Suprapubic skin (tissue), 4 donors: Measurements from ENCODE around the gene CLIC3. TPM values are rescaled to one million over a fixed set of nuclear protein-coding genes. Genes with fewer than 3 reads are reported as not detected.

Experiments used
- DNase-seq, 2 donors: peaks; one replicate each; pipeline ENCODE4 v3.0.0-alpha.2; 2019; ENCODE audit warnings: low spot score in 2 of 2
- H3K27ac ChIP-seq: fragments of 200-600 bp; sonication (generic); one replicate; pipeline ENCODE4 v1.5.1; 2019
- H3K27me3 ChIP-seq: fragments of 200-600 bp; sonication (generic); one replicate; pipeline ENCODE4 v1.5.1; 2019
- H3K36me3 ChIP-seq: fragments of 200-600 bp; sonication (generic); one replicate; pipeline ENCODE4 v1.5.1; 2019
- H3K4me1 ChIP-seq: fragments of 200-600 bp; sonication (generic); one replicate; pipeline ENCODE4 v1.5.1; 2019
- H3K4me3 ChIP-seq: fragments of 200-600 bp; sonication (generic); one replicate; pipeline ENCODE4 v1.5.1; 2019; ENCODE audit warnings: mild to moderate bottlenecking
- H3K9me3 ChIP-seq: fragments of 200-600 bp; sonication (generic); one replicate; pipeline ENCODE4 v1.5.1; 2019
- EP300 ChIP-seq: sonication (generic); formaldehyde crosslinking; IDR thresholded peaks from one replicate; pipeline ENCODE4 v1.6.1; 2017; ENCODE audit warnings: antibody characterized with exemption
- POLR2A ChIP-seq, 2 donors: fragments of 450-650 bp; IDR thresholded peaks; one replicate each; pipeline ENCODE4 v1.6.1; 2017; ENCODE audit warnings: antibody characterized with exemption in 2 of 2, mild to moderate bottlenecking in 2 of 2, moderate library complexity in 2 of 2
- POLR2AphosphoS5 ChIP-seq, 3 donors: sonication (generic); formaldehyde crosslinking; IDR thresholded peaks; one replicate each; pipeline ENCODE4 v1.6.1; 2017; ENCODE audit warnings: antibody characterized with exemption in 3 of 3
- WGBS: methylation state at CpG from one replicate; pipeline ENCODE4 v1.1.5; 2018; 5-methylcytosine and 5-hydroxymethylcytosine counted together
- total RNA-seq, 4 donors: library from RNA; depleted of rRNA; stranded (reverse); fragments of >200 nt; gene quantifications; one replicate each; pipeline ENCODE4 v1.1.0, GENCODE V29; 2016
- TF ChIP-seq, protein P1 (sequence below), 2 donors: fragments of 200-600 bp in 1 of 2; fragments of 450-650 bp in 1 of 2; sonication (generic) in 1 of 2; IDR thresholded peaks; one replicate each; pipeline ENCODE4 v1.5.1; 2016 to 2019; ENCODE audit warnings: antibody characterized with exemption in 2 of 2, mild to moderate bottlenecking in 1 of 2, moderate library complexity in 1 of 2

Gene CLIC3
- total RNA-seq, 4 donors from 2014 or later = 20.6 to 159 (median 130) TPM

DNA sequence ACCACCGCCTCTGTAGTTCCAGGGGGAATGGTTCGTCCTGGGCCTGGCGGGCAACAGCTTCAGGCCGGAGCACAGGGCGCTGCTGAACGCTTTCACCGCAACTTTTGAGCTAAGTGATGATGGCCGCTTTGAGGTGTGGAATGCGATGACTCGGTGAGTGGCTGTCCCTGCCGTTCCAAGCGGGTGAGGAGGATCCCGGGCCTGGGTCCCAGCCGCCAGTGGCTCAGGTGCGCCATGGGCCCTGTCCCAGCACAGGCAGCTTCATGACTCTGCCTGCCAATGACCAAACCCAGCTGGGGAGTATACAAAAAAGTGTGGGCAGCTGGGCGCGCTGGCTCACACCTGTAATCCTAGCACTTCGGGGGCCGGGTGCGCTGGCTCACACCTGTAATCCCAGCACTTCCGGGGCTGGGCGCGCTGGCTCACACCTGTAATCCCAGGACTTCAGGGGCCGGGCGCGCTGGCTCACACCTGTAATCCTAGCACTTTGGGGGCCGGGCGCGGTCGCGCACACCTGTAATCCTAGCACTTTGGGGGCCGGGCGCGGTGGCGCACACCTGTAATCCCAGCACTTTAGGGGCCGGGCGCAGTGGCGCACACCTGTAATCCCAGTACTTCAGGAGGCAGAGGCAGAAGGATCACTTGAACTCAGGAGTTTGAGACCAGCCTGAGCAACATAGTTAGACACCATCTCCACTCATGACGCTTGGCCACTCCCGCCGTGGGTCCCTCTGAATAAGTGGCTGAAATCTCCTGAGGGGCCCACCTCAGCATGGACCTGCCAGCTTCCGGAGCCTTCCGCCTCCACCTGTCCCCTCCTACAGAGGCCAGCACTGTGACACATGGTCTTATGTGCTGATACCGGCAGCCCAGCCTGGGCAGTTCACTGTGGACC lies 43.2 kb downstream of the CLIC3 start:
- Histone ChIP-seq H3K4me1 (peaks cover 23% of the 10 kb centered on the region), H3K9me3 (no peaks in the 10 kb centered on the region), H3K27me3 (no peaks in the 10 kb centered on the region), H3K36me3 (no peaks in the 10 kb centered on the region), H3K4me3 (no peak overlapping the region), H3K27ac (no peak overlapping the region)
- no peak for TF ChIP-seq POLR2AphosphoS5 (IDR thresholded peaks at IDR 0.05)
- TF ChIP-seq, protein P1, sequence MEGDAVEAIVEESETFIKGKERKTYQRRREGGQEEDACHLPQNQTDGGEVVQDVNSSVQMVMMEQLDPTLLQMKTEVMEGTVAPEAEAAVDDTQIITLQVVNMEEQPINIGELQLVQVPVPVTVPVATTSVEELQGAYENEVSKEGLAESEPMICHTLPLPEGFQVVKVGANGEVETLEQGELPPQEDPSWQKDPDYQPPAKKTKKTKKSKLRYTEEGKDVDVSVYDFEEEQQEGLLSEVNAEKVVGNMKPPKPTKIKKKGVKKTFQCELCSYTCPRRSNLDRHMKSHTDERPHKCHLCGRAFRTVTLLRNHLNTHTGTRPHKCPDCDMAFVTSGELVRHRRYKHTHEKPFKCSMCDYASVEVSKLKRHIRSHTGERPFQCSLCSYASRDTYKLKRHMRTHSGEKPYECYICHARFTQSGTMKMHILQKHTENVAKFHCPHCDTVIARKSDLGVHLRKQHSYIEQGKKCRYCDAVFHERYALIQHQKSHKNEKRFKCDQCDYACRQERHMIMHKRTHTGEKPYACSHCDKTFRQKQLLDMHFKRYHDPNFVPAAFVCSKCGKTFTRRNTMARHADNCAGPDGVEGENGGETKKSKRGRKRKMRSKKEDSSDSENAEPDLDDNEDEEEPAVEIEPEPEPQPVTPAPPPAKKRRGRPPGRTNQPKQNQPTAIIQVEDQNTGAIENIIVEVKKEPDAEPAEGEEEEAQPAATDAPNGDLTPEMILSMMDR (IDR thresholded peaks at IDR 0.05) = no peak
- DNase-seq = no peak
- WGBS = 93% methylated on average over 9 of the region's 44 CpGs

GRCh38 chr9:136952321-136952850 lies 44.0 kb downstream of the CLIC3 start:
- TF ChIP-seq POLR2AphosphoS5 (IDR thresholded peaks at IDR 0.05) = no peak
- TF ChIP-seq EP300 = no peak
- TF ChIP-seq, protein P1 (IDR thresholded peaks at IDR 0.05) = no peak
- no peak for TF ChIP-seq POLR2A (IDR thresholded peaks at IDR 0.05)
- 58% methylated on average over 9 of the region's 15 CpGs for WGBS
- no peak for DNase-seq
- Histone ChIP-seq H3K27me3 (no peaks in the 10 kb centered on the region), H3K36me3 (no peaks in the 10 kb centered on the region), H3K27ac (no peak overlapping the region), H3K4me1 (peaks cover 29% of the 10 kb centered on the region), H3K9me3 (no peaks in the 10 kb centered on the region), H3K4me3 (no peak overlapping the region)

- no peaks in the 10 kb centered on the region for H3K9me3 ChIP-seq
- TF ChIP-seq, protein P1 (IDR thresholded peaks at IDR 0.05) = no peak
- TF ChIP-seq POLR2A (IDR thresholded peaks at IDR 0.05) (no peak), EP300 (no peak), POLR2AphosphoS5 (IDR thresholded peaks at IDR 0.05) (no peak)
- WGBS = 88% methylated on average over 10 of the region's 14 CpGs
- no peak within 1 kb of the TSS for H3K27ac ChIP-seq
- DNase-seq = no peak
- H3K27me3 ChIP-seq = no peaks in the 10 kb centered on the region
- H3K4me3 ChIP-seq = no peak within 1 kb of the TSS
- H3K4me1 ChIP-seq = peaks cover 32% of the 10 kb centered on the region
- H3K36me3 ChIP-seq = no peaks in the 10 kb centered on the region
Observed at GRCh38 chr9:136951541-136952320, 44.6 kb downstream of the CLIC3 start, which contains the start of gene LCN12. LCN12 (plus strand) TSS chr9:136952273; CDS start chr9:136952328, 55 bp downstream.

GRCh38 chr9:136950656-136951276 lies 45.6 kb downstream of the CLIC3 start:
- Histone ChIP-seq H3K4me1 (peaks cover 32% of the 10 kb centered on the region), H3K4me3 (peak overlapping the region; percentile 59), H3K36me3 (no peaks in the 10 kb centered on the region), H3K27me3 (no peaks in the 10 kb centered on the region), H3K9me3 (no peaks in the 10 kb centered on the region), H3K27ac (peak overlapping the region; percentile 49)
- DNase-seq = no peak
- TF ChIP-seq EP300 = no peak
- no peak for TF ChIP-seq POLR2AphosphoS5 (IDR thresholded peaks at IDR 0.05)
- no peak for TF ChIP-seq POLR2A (IDR thresholded peaks at IDR 0.05)
- TF ChIP-seq, protein P1 (IDR thresholded peaks at IDR 0.05) = no peak
- 59% methylated on average over 4 of the region's 9 CpGs for WGBS
